Mesendoderm (in vitro differentiated cells): ENCODE data around the gene LBHD1.
A peak's percentile ranks its signal among the peaks of the same experiment; 100 is the strongest.

Experiments
- DNase-seq: peaks from one replicate; pipeline ENCODE4 v3.0.0; 2013
- H2AK5ac ChIP-seq: 2 replicates; pipeline ENCODE4 v1.6.1; 2013; ENCODE audit warnings: low read length, inconsistent platforms
- H2BK120ac ChIP-seq: 2 replicates; pipeline ENCODE4 v1.6.1; 2013; ENCODE audit warnings: low read depth, mild to moderate bottlenecking, low read length, moderate library complexity, mixed read lengths
- H2BK15ac ChIP-seq: replicated peaks from 2 replicates; pipeline ENCODE4 v1.6.1; 2013; ENCODE audit warnings: low read depth, mild to moderate bottlenecking, moderate library complexity
- H2BK5ac ChIP-seq: 2 replicates; pipeline ENCODE4 v1.6.1; 2013; ENCODE audit warnings: low read length, inconsistent platforms
- H3K18ac ChIP-seq: 2 replicates; pipeline ENCODE4 v1.6.1; 2013; ENCODE audit warnings: mild to moderate bottlenecking, low read length, mixed read lengths
- H3K23ac ChIP-seq: one replicate; pipeline ENCODE4 v1.6.1; 2013; ENCODE audit warnings: low read length
- H3K27ac ChIP-seq: 2 replicates; pipeline ENCODE4 v1.5.1; 2013; ENCODE audit warnings: low read depth, mild to moderate bottlenecking, inconsistent platforms, low read length, moderate library complexity
- H3K27me3 ChIP-seq: 2 replicates; pipeline ENCODE4 v1.6.1; 2013; ENCODE audit warnings: low read length, control low read depth, mild to moderate bottlenecking, inconsistent platforms; ENCODE audit not compliant: insufficient read depth, poor library complexity
- H3K36me3 ChIP-seq: 2 replicates; pipeline ENCODE4 v1.6.1; 2013; ENCODE audit warnings: low read length, inconsistent platforms; ENCODE audit not compliant: control insufficient read depth, insufficient read depth
- H3K4ac ChIP-seq: one replicate; pipeline ENCODE4 v1.6.1; 2013; ENCODE audit warnings: low read depth, mild to moderate bottlenecking, low read length, moderate library complexity
- H3K4me1 ChIP-seq: 2 replicates; pipeline ENCODE4 v1.6.1; 2013; ENCODE audit warnings: low read depth, low read length, inconsistent platforms; ENCODE audit not compliant: control insufficient read depth
- H3K4me2 ChIP-seq: 2 replicates; pipeline ENCODE4 v1.6.1; 2013; ENCODE audit warnings: low read length
- H3K4me3 ChIP-seq: 2 replicates; pipeline ENCODE4 v1.5.1; 2013; ENCODE audit warnings: mild to moderate bottlenecking, low read length
- H3K56ac ChIP-seq: one replicate; pipeline ENCODE4 v1.6.1; 2013; ENCODE audit warnings: low read length
- H3K79me1 ChIP-seq: 2 replicates; pipeline ENCODE4 v1.6.1; 2013; ENCODE audit warnings: low read length, inconsistent platforms
- H3K79me2 ChIP-seq: 2 replicates; pipeline ENCODE4 v1.6.1; 2013; ENCODE audit warnings: mild to moderate bottlenecking, low read length; ENCODE audit not compliant: control insufficient read depth, insufficient read depth
- H3K9ac ChIP-seq: 2 replicates; pipeline ENCODE4 v1.6.1; 2013; ENCODE audit warnings: low read length, inconsistent platforms
- H4K5ac ChIP-seq: one replicate; pipeline ENCODE4 v1.6.1; 2013; ENCODE audit warnings: low read length
- H4K8ac ChIP-seq: one replicate; pipeline ENCODE4 v1.6.1; 2013; ENCODE audit warnings: low read depth, mild to moderate bottlenecking, control low read depth, low read length, moderate library complexity
- WGBS: extraction: QIAGEN DNeasy Blood & Tissue Kit; methylation state at CpG from one replicate; pipeline ENCODE4 v1.1.7; 2013; ENCODE audit warnings: low lambda C conversion rate, missing lambda C conversion rate; ENCODE audit not compliant: insufficient coverage; ENCODE audit errors: extremely low coverage; 5-methylcytosine and 5-hydroxymethylcytosine counted together

LBHD1 gene

GRCh38 chr11:62678770-62679696 lies 7.0 kb upstream of the LBHD1 start, which contains the start of gene UBXN1:
UBXN1 (minus strand) TSS chr11:62679073; CDS start chr11:62678923, 150 bp downstream.
- WGBS, result no CpG with 5 or more reads among the region's 55 CpGs
- H3K4ac ChIP-seq, result no peak within 1 kb of the TSS
- H2BK120ac ChIP-seq, result no peak within 1 kb of the TSS
- H2BK5ac ChIP-seq, result no peak within 1 kb of the TSS
- H3K56ac ChIP-seq, result peak within 1 kb of the TSS; percentile 94
- peaks cover 3% of the 10 kb centered on the region for H3K4me1 ChIP-seq
- peaks cover 10% of the 10 kb centered on the region for H3K79me2 ChIP-seq
- peak; percentile 90 for DNase-seq
- H3K18ac ChIP-seq, result no peak within 1 kb of the TSS
- peak within 1 kb of the TSS; percentile 1 for H3K27ac ChIP-seq
- no peak within 1 kb of the TSS for H2BK15ac ChIP-seq
- peak within 1 kb of the TSS; percentile 6 for H4K8ac ChIP-seq
- H3K27me3 ChIP-seq, result no peaks in the 10 kb centered on the region
- peak within 1 kb of the TSS; percentile 72 for H3K4me2 ChIP-seq
- H3K23ac ChIP-seq, result no peak within 1 kb of the TSS
- H2AK5ac ChIP-seq, result no peak within 1 kb of the TSS
- H3K9ac ChIP-seq, result peak within 1 kb of the TSS; percentile 86
- peak within 1 kb of the TSS; percentile 93 for H4K5ac ChIP-seq
- peaks cover 9% of the 10 kb centered on the region for H3K79me1 ChIP-seq
- peak within 1 kb of the TSS; percentile 84 for H3K4me3 ChIP-seq
- peaks cover 5% of the 10 kb centered on the region for H3K36me3 ChIP-seq

GRCh38 chr11:62678433-62678769 lies 6.3 kb upstream of the LBHD1 start:
- Histone ChIP-seq H3K4me2 (peak overlapping the region; percentile 72), H3K56ac (peak overlapping the region; percentile 94), H2BK5ac (no peak overlapping the region), H2AK5ac (no peak overlapping the region), H3K23ac (no peak overlapping the region), H3K4me1 (peaks cover 3% of the 10 kb centered on the region), H3K4ac (no peak overlapping the region), H3K27me3 (no peaks in the 10 kb centered on the region), H3K4me3 (peak overlapping the region; percentile 84), H3K18ac (no peak overlapping the region), H3K36me3 (peaks cover 5% of the 10 kb centered on the region), H2BK120ac (no peak overlapping the region), H4K5ac (no peak overlapping the region), H3K79me1 (peaks cover 9% of the 10 kb centered on the region), H3K27ac (no peak overlapping the region), H4K8ac (no peak overlapping the region), H3K9ac (peak overlapping the region; percentile 86), H2BK15ac (no peak overlapping the region), H3K79me2 (peaks cover 10% of the 10 kb centered on the region)
- WGBS, result no CpG with 5 or more reads among the region's 16 CpGs
- no peak for DNase-seq

GRCh38 chr11:62677714-62678113 lies 5.6 kb upstream of the LBHD1 start:
- Histone ChIP-seq H4K5ac (no peak overlapping the region), H3K4me1 (peaks cover 3% of the 10 kb centered on the region), H3K79me1 (peaks cover 11% of the 10 kb centered on the region), H3K23ac (no peak overlapping the region), H3K27me3 (no peaks in the 10 kb centered on the region), H3K4me2 (peak overlapping the region; percentile 72), H2BK5ac (no peak overlapping the region), H3K56ac (no peak overlapping the region), H3K36me3 (peaks cover 5% of the 10 kb centered on the region), H2AK5ac (no peak overlapping the region), H3K79me2 (peaks cover 14% of the 10 kb centered on the region), H3K4me3 (no peak overlapping the region), H3K9ac (peak overlapping the region; percentile 22), H2BK120ac (no peak overlapping the region), H3K18ac (no peak overlapping the region), H3K4ac (no peak overlapping the region), H4K8ac (no peak overlapping the region), H3K27ac (no peak overlapping the region), H2BK15ac (no peak overlapping the region)
- no peak for DNase-seq
- no CpG with 5 or more reads among the region's 15 CpGs for WGBS

GRCh38 chr11:62677156-62677555 lies 5.1 kb upstream of the LBHD1 start:
- H4K8ac ChIP-seq, result no peak overlapping the region
- peaks cover 14% of the 10 kb centered on the region for H3K79me2 ChIP-seq
- H2BK15ac ChIP-seq, result no peak overlapping the region
- H3K4me3 ChIP-seq, result no peak overlapping the region
- H3K36me3 ChIP-seq, result peaks cover 5% of the 10 kb centered on the region
- H3K27me3 ChIP-seq, result no peaks in the 10 kb centered on the region
- no peak overlapping the region for H3K27ac ChIP-seq
- H4K5ac ChIP-seq, result no peak overlapping the region
- no peak overlapping the region for H3K23ac ChIP-seq
- no CpG with 5 or more reads among the region's 6 CpGs for whole genome bisulfite sequencing
- no peak overlapping the region for H3K4me2 ChIP-seq
- H3K56ac ChIP-seq, result no peak overlapping the region
- no peak overlapping the region for H3K4ac ChIP-seq
- peaks cover 11% of the 10 kb centered on the region for H3K79me1 ChIP-seq
- H2BK5ac ChIP-seq, result no peak overlapping the region
- H2BK120ac ChIP-seq, result no peak overlapping the region
- H2AK5ac ChIP-seq, result no peak overlapping the region
- no peak for DNase-seq
- peaks cover 3% of the 10 kb centered on the region for H3K4me1 ChIP-seq
- H3K9ac ChIP-seq, result no peak overlapping the region
- no peak overlapping the region for H3K18ac ChIP-seq

- Histone ChIP-seq H3K36me3 (peaks cover 5% of the 10 kb centered on the region), H3K79me1 (peaks cover 11% of the 10 kb centered on the region), H3K4me1 (peaks cover 3% of the 10 kb centered on the region), H3K27ac (no peak overlapping the region), H3K9ac (no peak overlapping the region), H3K56ac (no peak overlapping the region), H4K5ac (no peak overlapping the region), H2BK120ac (no peak overlapping the region), H3K4me2 (no peak overlapping the region), H3K4ac (no peak overlapping the region), H3K27me3 (no peaks in the 10 kb centered on the region), H3K23ac (no peak overlapping the region), H3K18ac (no peak overlapping the region), H3K79me2 (peaks cover 14% of the 10 kb centered on the region), H4K8ac (no peak overlapping the region), H3K4me3 (no peak overlapping the region), H2BK5ac (no peak overlapping the region), H2BK15ac (no peak overlapping the region), H2AK5ac (no peak overlapping the region)
- DNase-seq, result no peak
- WGBS, result no CpG with 5 or more reads among the region's 6 CpGs
Measured at GRCh38 chr11:62676698-62677097, 4.6 kb upstream of the LBHD1 start.
